DOHH2 (cell line): ENCODE measurements around the gene SGTA.

ENCODE experiments used
- H3F3A ChIP-seq: fragments of 200-600 bp; sonication (generic), shearing (Covaris generic); 2 replicates; pipeline ENCODE4 v1.6.0; 2016; ENCODE audit warnings: antibody characterized with exemption, mild to moderate bottlenecking; ENCODE audit not compliant: control insufficient read depth, insufficient read depth
- H3K27ac ChIP-seq: fragments of 200-600 bp; sonication (generic); 2 replicates; pipeline ENCODE4 v1.5.1; 2014; ENCODE audit warnings: low read depth, mild to moderate bottlenecking, low read length, moderate library complexity
- H3K27me3 ChIP-seq: fragments of 200-600 bp; sonication (generic); 2 replicates; pipeline ENCODE4 v1.6.1; 2014; ENCODE audit warnings: mild to moderate bottlenecking, low read length, mixed read lengths; ENCODE audit not compliant: control insufficient read depth
- H3K36me3 ChIP-seq: fragments of 200-600 bp; sonication (generic); 2 replicates; pipeline ENCODE4 v1.6.1; 2014; ENCODE audit warnings: mild to moderate bottlenecking, low read length, moderate library complexity, mixed read lengths; ENCODE audit not compliant: control insufficient read depth
- H3K4me1 ChIP-seq: fragments of 200-600 bp; sonication (generic); 2 replicates; pipeline ENCODE4 v1.6.1; 2014; ENCODE audit warnings: mild to moderate bottlenecking, low read length, mixed read lengths; ENCODE audit not compliant: control insufficient read depth
- H3K4me2 ChIP-seq: fragments of 200-600 bp; sonication (generic); 2 replicates; pipeline ENCODE4 v1.6.0; 2014; ENCODE audit warnings: mild to moderate bottlenecking, low read length, moderate library complexity
- H3K4me3 ChIP-seq: fragments of 200-600 bp; sonication (generic); 2 replicates; pipeline ENCODE4 v1.5.1; 2014; ENCODE audit warnings: mild to moderate bottlenecking, low read length, mixed read lengths
- H3K79me2 ChIP-seq: fragments of 200-600 bp; sonication (generic); 2 replicates; pipeline ENCODE4 v1.6.1; 2014; ENCODE audit warnings: mild to moderate bottlenecking, low read length, mixed read lengths; ENCODE audit not compliant: control insufficient read depth
- H3K9me2 ChIP-seq: fragments of 200-600 bp; sonication (generic); replicated peaks from 2 replicates; pipeline ENCODE4 v1.6.1; 2014; ENCODE audit warnings: mild to moderate bottlenecking, low read length, mixed read lengths; ENCODE audit not compliant: control insufficient read depth
- H3K9me3 ChIP-seq: fragments of 200-600 bp; sonication (generic); 2 replicates; pipeline ENCODE4 v1.6.1; 2014; ENCODE audit warnings: antibody characterized with exemption, low read length, mixed read lengths; ENCODE audit not compliant: control insufficient read depth, insufficient read depth
- H4K20me1 ChIP-seq: fragments of 200-600 bp; sonication (generic); 2 replicates; pipeline ENCODE4 v1.6.0; 2014; ENCODE audit warnings: low read depth, mild to moderate bottlenecking, antibody characterized with exemption, low read length, moderate library complexity; ENCODE audit not compliant: control insufficient read depth, insufficient read depth
- EZH2phosphoT487 ChIP-seq: fragments of 200-600 bp; sonication (generic); IDR thresholded peaks from 2 replicates; pipeline ENCODE4 v1.6.1; 2017; ENCODE audit warnings: borderline replicate concordance, mild to moderate bottlenecking, antibody characterized with exemption, low read length, moderate library complexity, mixed read lengths
- TF ChIP-seq, protein P1 (sequence below): fragments of 200-600 bp; sonication (generic); IDR thresholded peaks from one replicate; pipeline ENCODE4 v1.5.1; 2014; ENCODE audit warnings: antibody characterized with exemption, mild to moderate bottlenecking, low read depth, low read length; ENCODE audit not compliant: poor library complexity, severe bottlenecking

SGTA gene

DNA sequence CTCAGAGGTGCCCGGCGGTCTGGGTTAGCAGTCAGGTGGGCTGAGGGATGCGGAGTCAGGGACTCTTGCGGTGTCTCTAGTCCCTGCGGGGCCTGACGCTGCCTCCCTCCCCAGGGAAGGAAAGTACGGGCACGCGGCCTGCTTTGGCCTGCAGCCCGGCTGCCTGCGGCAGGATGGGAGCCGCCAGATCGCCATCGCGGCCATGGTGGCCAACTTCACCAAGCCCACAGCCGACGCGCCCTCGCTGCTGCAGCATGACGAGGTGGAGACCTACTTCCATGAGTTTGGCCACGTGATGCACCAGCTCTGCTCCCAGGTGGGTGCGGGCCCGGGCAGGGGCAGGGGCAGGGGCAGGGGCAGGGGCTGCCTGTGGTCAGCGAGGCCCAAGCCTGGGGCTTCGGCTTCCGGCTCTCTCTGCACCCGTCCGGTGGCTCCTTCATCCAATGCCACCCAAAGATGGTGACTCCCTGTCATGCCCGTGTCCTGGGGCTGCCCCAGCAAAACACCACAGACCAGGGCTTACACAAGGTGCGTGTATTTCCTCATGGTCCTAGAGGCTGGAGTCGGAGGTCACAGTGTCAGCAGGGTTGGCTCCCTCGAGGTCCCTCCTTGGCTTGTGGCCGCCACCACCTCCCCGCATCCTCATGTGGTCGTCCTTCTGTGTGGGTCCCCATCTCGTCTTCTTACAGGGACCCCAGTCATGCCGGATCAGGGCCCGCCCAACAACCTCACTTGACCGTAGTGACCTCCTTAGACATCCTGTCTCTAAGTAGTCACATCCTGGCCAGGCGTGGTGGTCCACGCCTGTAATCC is 25.3 kb upstream of the SGTA start:
- peaks cover 85% of the 10 kb centered on the region for H3K36me3 ChIP-seq
- H3K79me2 ChIP-seq = no peaks in the 10 kb centered on the region
- no peaks in the 10 kb centered on the region for H3K4me1 ChIP-seq
- TF ChIP-seq, protein P1, sequence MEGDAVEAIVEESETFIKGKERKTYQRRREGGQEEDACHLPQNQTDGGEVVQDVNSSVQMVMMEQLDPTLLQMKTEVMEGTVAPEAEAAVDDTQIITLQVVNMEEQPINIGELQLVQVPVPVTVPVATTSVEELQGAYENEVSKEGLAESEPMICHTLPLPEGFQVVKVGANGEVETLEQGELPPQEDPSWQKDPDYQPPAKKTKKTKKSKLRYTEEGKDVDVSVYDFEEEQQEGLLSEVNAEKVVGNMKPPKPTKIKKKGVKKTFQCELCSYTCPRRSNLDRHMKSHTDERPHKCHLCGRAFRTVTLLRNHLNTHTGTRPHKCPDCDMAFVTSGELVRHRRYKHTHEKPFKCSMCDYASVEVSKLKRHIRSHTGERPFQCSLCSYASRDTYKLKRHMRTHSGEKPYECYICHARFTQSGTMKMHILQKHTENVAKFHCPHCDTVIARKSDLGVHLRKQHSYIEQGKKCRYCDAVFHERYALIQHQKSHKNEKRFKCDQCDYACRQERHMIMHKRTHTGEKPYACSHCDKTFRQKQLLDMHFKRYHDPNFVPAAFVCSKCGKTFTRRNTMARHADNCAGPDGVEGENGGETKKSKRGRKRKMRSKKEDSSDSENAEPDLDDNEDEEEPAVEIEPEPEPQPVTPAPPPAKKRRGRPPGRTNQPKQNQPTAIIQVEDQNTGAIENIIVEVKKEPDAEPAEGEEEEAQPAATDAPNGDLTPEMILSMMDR = no peak
- no peak for TF ChIP-seq EZH2phosphoT487
- H3K9me3 ChIP-seq = no peaks in the 10 kb centered on the region
- no peaks in the 10 kb centered on the region for H3K9me2 ChIP-seq
- H3K4me2 ChIP-seq = no peak overlapping the region
- H3F3A ChIP-seq = no peaks in the 10 kb centered on the region
- no peak overlapping the region for H3K27ac ChIP-seq
- no peaks in the 10 kb centered on the region for H4K20me1 ChIP-seq
- no peaks in the 10 kb centered on the region for H3K27me3 ChIP-seq
- H3K4me3 ChIP-seq = no peak overlapping the region

DNA sequence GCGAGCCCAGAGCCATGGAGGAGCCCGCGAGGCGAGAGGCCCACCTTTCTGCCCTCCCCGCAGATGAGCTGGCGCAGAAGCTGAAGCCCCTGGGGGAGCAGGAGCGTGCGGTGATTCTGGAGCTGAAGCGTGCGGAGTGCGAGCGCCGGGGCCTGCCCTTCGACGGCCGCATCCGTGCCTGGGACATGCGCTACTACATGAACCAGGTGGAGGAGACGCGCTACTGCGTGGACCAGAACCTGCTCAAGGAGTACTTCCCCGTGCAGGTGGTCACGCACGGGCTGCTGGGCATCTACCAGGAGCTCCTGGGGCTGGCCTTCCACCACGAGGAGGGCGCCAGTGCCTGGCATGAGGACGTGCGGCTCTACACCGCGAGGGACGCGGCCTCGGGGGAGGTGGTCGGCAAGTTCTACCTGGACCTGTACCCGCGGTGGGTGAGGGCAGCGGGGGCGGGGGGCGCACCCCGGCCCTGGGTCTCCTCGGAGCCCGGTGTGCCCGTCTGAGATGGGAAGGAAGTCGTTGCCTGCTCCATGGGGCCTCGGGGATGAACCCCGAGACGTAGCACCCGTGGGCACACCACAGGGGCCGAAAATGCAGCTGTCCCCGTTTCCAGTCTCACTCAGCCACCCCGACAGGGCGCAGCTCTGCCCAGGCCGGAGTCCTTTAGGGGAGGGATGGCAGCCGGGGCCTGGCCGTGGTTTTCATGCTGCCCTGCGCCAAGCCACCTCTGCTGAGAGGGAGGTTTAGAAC is 24.5 kb upstream of the SGTA start:
- no peak for TF ChIP-seq EZH2phosphoT487
- TF ChIP-seq, protein P1 = no peak
- no peaks in the 10 kb centered on the region for H3K27me3 ChIP-seq
- H3K36me3 ChIP-seq = peaks cover 85% of the 10 kb centered on the region
- H3K9me2 ChIP-seq = no peaks in the 10 kb centered on the region
- no peaks in the 10 kb centered on the region for H3K4me1 ChIP-seq
- H3K4me2 ChIP-seq = no peak overlapping the region
- no peaks in the 10 kb centered on the region for H4K20me1 ChIP-seq
- H3F3A ChIP-seq = no peaks in the 10 kb centered on the region
- 0 out of 2 replicates have a peak, but pooled peaks cover 3% of the 10 kb centered on the region for H3K79me2 ChIP-seq
- H3K9me3 ChIP-seq = no peaks in the 10 kb centered on the region
- no peak overlapping the region for H3K27ac ChIP-seq
- H3K4me3 ChIP-seq = no peak overlapping the region

DNA sequence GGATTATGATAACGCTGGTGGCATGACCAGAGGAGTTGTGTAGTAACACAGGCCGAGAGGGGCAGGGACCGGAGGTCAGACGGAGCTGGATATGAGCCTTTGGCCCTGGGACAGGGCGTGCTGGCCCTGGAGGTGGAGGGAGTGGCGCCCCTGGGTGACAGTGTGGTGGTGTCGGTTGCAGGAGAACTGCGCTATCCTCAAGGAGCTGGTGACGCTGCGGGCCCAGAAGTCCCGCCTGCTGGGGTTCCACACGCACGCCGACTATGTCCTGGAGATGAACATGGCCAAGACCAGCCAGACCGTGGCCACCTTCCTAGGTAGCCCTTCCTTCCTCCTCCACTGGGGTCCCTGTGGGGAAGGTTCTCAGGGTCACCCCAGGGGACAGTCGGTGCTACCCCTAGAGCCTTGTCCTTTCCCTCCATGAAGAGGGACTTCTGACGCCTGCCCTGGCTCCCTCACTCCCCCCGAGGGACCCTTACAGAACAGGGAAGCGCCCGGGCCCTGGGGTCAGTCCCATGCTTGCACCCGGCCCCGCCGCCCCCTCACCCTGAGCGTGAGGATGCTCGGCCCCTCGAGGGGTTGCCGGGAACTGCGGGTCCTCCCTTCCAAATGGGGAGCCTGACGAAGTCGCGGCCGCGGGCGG is 23.8 kb upstream of the SGTA start:
- Histone ChIP-seq H3K27ac (no peak overlapping the region), H3K4me1 (no peaks in the 10 kb centered on the region), H3K79me2 (peaks cover 5% of the 10 kb centered on the region; the same call in 1 of the 2 replicates), H3K36me3 (peaks cover 86% of the 10 kb centered on the region), H3K9me3 (no peaks in the 10 kb centered on the region), H3K4me3 (no peak overlapping the region), H4K20me1 (no peaks in the 10 kb centered on the region), H3F3A (no peaks in the 10 kb centered on the region), H3K27me3 (no peaks in the 10 kb centered on the region), H3K4me2 (no peak overlapping the region), H3K9me2 (no peaks in the 10 kb centered on the region)
- TF ChIP-seq, protein P1 = no peak
- TF ChIP-seq EZH2phosphoT487 = no peak
